Measurements from ENCODE around the gene ALPI. TPM values are rescaled to one million over a fixed set of nuclear protein-coding genes. Genes with fewer than 3 reads are reported as not detected.
"Not testable (repeated sequence)": the region's sequence is repeated elsewhere in the genome, so short reads cannot be mapped to it uniquely, and the experiment has no call there.

The ALPI gene
- not detected in 2 replicates for total RNA-seq

- no peak for DNase-seq (ENCODE audit: low read depth, low spot score)
Observed at GRCh38 chr2:232455426-232456255, at the start of gene ALPI. ALPI (plus strand) TSS chr2:232456153; CDS start chr2:232456200, 47 bp downstream.

GRCh38 chr2:232406556-232407310 lies 49.2 kb upstream of the ALPI start, which contains the start of gene ALPG:
ALPG (plus strand) TSS chr2:232406844; CDS start chr2:232406895, 51 bp downstream.
- no peak for DNase-seq (ENCODE audit: low read depth, low spot score)

GRCh38 chr2:232407428-232408150 lies 48.4 kb upstream of the ALPI start:
- DNase-seq (ENCODE audit: low read depth, low spot score), result not testable (repeated sequence)

- DNase-seq (ENCODE audit: low read depth, low spot score), result not testable (repeated sequence)
Observed at GRCh38 chr2:232408269-232408668, 47.7 kb upstream of the ALPI start.

GRCh38 chr2:232409617-232410016 lies 46.3 kb upstream of the ALPI start:
- not testable (repeated sequence) for DNase-seq (ENCODE audit: low read depth, low spot score)

DNA sequence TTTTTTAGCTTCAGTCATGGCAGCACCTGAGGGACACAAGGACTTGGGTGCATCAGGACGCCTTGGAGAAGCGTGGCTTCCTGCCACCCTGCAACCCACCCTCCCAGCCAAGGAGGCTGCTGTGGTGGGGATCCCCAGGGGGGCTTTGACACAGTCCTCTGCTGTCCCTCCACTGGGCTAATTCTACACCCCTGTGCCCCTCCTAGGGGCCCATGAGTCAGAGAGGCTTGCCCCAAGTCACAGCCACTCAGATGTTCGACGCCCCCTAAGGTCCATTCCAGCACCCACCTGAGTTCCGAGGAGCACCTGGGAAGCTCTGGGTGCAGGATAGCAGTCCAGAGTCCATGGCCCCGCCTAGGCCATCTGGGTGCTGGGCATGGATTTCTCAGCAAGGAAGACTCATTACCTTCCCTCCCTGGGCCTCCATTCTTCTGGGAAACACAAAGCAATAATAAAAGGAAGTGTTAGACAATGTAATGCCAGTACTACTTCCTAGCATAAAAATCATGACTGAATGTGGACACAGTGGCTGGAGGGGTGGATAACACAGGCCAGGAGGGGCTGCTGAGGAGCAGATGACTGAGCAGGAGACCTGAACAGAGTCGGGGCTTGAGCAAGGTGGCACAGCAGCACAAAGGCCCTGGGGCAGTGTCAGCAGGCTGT lies 45.6 kb upstream of the ALPI start:
- DNase-seq (ENCODE audit: low read depth, low spot score), result no peak

GRCh38 chr2:232411901-232412629 lies 43.9 kb upstream of the ALPI start:
- no peak for DNase-seq (ENCODE audit: low read depth, low spot score)

- DNase-seq (ENCODE audit: low read depth, low spot score), result no peak
Observed at GRCh38 chr2:232412986-232413385, 43.0 kb upstream of the ALPI start.

GRCh38 chr2:232415138-232415690 lies 40.7 kb upstream of the ALPI start:
- no peak for DNase-seq (ENCODE audit: low read depth, low spot score)

DNA sequence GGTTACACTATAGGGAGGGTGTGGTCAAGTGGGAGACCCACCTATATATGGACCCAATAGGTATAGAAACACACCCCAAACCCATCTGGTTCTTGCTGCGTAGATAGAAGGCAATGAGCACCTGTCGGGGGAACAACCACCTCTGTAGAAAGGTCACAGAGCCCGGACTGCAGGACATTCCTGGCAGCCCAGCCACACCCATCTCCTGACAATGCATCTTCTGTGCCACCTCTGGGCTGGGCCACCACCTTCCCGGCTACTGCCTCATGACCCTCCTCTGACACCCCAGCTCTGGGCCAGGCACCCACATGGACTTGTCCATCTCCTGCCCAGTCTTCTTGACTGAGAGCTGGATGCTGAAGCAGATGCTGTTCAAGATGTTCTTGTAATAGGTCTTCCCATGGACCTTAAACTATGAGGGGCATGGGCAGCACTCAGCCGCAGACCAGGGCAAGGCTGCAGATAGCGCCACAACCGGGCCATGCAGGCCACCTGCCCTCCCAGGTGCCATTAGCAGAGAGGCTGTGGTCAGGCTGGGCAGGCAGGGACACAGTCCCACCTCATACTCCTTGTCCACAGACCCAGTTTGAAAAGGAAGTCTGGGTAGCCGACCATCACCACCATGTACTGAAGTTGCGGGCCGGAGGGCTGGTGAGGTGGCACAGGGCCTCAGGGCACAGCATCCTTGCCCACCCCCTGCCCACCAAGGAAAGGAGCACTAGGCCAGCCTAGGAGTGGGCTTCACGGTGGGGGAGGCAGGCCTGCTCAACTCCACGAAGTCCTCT lies 40.0 kb upstream of the ALPI start:
- no peak for DNase-seq (ENCODE audit: low read depth, low spot score)

DNA sequence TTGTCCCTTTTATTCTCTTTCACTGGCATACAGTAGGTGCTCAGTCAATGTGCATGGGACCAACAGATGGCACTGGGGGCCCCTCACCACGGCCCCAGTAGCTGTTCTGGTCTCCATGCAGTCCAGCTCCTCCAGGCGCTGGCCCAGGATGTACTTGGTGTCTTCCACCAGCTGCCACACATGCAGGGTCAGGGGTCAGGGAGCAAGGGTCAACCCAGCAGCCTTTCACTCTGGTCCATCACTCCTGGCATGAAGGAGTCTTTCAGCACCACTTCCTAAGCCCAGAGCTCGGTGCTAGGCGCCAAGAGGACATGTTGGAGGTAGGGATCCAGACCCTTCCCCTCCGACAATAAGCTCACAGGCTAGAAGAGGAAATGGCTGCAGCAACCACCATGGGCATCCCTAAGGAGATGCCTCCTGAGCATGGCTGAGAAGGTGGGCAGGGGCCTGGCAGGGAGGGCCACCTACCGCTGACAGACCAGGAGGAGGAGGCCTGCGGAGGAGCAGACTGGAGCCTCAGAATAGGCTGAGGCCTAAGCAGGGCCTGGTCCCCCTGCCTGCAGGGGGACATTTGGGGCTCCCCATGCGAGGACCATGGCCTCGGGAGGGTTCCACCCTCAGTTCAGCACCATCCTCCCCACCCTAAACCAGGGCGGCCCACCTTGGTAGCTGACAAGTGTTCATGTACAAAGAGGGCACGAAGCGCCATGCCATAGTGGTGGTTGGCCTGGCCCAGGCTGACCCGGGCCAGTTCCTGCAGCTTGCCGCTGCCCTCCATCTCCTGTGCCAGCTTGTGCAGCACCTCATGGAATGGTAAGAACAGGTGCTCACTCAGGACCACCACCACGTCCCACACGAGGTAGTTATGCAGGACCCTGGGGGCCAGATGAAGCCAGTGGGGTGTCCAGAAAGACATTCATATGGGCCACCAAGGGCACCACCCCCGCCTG lies 39.2 kb upstream of the ALPI start:
- no peak for DNase-seq (ENCODE audit: low read depth, low spot score)

- no peak for DNase-seq (ENCODE audit: low read depth, low spot score)
Observed at GRCh38 chr2:232417489-232417888, 38.5 kb upstream of the ALPI start.

DNA sequence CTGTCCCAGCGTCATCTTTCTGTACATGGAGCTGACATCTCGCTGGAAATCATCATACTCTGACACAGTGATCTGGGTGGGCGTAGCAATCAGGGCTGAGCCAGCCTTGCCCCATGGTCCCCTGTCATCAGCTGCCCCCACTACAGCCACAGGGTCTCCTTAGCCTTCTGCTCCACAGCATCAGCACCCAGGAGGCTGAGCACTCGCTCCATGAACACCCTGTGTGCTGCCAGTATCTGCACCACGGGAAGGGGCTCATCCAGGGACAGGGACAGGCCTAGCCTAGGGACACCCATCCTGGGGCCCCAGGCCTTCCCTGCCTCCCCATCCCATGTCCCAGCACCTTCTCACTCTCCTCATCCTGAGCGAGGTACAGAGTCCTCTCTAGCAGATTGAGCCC lies 37.9 kb upstream of the ALPI start:
- DNase-seq (ENCODE audit: low read depth, low spot score), result no peak

GRCh38 chr2:232418466-232419244 lies 37.3 kb upstream of the ALPI start:
- no peak for DNase-seq (ENCODE audit: low read depth, low spot score)

- DNase-seq (ENCODE audit: low read depth, low spot score), result no peak
Observed at GRCh38 chr2:232419245-232420072, 36.5 kb upstream of the ALPI start.

- no peak for DNase-seq (ENCODE audit: low read depth, low spot score)
Observed at GRCh38 chr2:232420073-232420454, 35.9 kb upstream of the ALPI start.
